GM21528 (cell line): Measurements from ENCODE around the gene MOXD1.

Experiments used
- ATAC-seq: cut with Tn5 transposase; IDR thresholded peaks from one replicate; pipeline ENCODE4 v1.9.1; 2021; ENCODE audit warnings: mild to moderate bottlenecking, moderate library complexity; ENCODE audit not compliant: unreplicated experiment, low FRiP score

The MOXD1 gene

DNA sequence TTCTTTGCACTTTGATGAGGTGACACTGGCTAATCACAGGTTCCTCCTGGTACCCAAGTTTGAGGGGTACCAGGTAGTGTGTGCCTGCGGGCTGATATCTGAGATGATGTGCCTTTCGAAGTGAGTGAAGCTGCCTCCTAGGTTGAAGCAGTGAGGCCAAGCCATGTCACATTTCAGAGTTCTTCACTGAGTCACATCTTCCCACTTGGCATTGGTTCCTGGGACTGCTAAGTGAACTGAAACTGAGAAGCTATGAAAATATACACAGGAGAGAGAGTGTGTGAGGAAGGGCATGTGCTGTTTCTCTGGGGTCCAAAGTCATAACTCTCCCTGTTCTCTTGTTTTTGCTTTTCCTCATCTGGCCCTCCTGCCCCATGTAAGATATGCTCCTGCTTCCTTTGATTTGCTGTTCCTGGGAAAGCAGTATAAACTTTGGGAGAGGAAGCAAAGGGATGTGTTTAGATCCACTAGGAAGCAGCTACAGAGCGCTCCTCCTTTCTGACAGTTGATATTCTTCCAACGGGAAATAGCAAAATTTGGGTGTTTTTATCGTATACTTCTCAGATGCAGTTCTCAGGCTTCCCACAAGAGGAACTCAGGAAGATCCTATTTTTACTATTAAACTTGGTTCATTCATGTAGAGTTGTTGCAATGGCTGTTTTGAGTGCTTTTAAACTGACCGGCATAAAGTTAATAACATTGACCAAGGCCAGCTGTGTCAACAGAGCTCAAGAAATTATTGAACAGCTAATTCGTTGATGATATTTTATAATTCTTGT is 153.7 kb downstream of the MOXD1 start:
- no peak for ATAC-seq

DNA sequence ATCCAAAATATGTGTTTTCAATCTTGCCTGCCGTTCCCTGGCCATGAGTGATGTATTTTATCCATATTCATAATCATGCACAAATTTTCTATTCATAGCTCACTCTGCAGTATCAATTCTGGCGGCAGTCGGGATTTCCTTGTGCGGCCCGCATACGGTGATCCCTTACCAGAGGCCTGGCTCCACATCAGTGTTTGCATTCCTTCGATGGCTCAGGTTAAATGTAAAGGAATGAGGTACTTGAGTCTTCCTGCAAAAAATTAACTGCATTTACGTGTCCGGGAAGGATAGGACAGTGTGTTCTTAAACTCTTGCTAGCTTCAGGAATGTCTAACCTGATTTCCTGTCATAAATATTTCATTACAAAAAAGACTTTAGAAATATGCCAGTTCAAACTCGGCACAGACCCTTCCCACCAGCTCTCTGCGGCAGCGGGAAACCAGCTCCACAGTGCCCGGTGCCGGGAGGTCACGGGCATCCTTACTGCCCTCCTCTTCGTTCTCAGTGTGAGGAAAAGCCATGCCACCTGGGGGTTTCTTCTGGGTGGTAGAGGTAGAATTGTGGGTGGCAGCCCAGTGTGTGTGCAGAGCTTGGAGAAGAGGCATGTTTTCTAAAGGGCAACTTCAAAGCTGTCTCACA is 154.5 kb downstream of the MOXD1 start:
- ATAC-seq: no peak

GRCh38 chr6:132246120-132246617 is 155.1 kb downstream of the MOXD1 start:
- no peak for ATAC-seq
